ENCODE measurements around the gene MRPL45.
A peak's percentile ranks its signal among the peaks of the same experiment; 100 is the strongest.
"Not testable (repeated sequence)": the region's sequence is repeated elsewhere in the genome, so short reads cannot be mapped to it uniquely, and the experiment has no call there.

MRPL45 gene

DNA sequence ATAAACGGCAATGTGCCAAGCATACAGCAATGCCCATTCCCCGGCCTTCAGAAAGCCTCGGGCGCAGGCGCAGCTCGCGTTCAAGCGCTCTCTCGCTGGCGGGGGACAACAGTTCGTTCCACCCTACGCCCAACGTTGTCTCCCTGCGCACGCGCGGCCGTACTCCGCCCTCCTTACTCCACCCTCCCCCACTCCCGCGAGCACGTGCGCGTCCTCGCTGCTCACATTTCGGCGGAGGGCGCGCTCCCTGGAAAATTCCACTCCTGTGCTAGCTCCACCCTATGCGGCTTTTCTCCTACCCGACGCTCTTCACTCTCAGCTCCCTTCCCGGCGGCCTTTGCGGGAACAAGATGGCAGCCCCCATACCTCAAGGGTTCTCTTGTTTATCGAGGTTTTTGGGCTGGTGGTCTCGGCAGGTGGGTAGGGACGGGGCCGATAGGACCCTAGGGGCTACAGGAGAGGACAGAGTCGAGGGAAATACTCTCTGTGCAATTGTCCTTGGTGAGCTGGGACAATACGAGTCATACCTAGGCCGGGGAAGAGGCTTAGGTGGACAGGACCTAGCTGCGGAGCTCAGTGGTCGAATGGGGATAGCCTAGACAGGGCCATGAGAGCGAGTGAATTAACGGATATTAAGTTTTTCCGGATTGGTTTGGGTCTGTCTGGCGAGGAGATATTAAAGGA, at the start of gene MRPL45:
Gene MRPL45, plus strand, starts transcription at position 335 of the 684 bp plus-strand sequence. Its CDS starts 16 bp downstream, at position 351.
- DNase-seq (ENCODE audit: low read depth in 1 of 2, low spot score in 1 of 2), result peak; percentile 91 to 95

DNA sequence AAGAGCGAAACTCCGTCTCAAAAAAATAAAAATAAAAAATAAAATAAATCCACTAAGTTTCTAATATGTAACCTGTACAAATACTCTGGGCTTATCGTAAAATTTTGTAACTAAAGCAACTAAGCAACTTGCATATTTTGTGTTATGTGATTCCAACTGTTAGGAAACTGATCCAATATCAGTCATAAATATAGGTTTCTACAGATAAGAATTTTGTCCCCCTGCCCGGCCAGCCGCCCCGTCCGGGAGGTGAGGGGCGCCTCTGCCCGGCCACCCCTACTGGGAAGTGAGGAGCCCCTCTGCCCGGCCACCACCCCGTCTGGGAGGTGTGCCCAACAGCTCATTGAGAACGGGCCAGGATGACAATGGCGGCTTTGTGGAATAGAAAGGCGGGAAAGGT, 43.8 kb upstream of the MRPL45 start:
- DNase-seq (ENCODE audit: low read depth in 1 of 2, low spot score in 1 of 2), result not testable (repeated sequence)

- DNase-seq (ENCODE audit: low read depth in 1 of 2, low spot score in 1 of 2), result not testable (repeated sequence)
These were observed 42.6 kb upstream of the MRPL45 start for GRCh38 chr17:38254357-38254756.

DNA sequence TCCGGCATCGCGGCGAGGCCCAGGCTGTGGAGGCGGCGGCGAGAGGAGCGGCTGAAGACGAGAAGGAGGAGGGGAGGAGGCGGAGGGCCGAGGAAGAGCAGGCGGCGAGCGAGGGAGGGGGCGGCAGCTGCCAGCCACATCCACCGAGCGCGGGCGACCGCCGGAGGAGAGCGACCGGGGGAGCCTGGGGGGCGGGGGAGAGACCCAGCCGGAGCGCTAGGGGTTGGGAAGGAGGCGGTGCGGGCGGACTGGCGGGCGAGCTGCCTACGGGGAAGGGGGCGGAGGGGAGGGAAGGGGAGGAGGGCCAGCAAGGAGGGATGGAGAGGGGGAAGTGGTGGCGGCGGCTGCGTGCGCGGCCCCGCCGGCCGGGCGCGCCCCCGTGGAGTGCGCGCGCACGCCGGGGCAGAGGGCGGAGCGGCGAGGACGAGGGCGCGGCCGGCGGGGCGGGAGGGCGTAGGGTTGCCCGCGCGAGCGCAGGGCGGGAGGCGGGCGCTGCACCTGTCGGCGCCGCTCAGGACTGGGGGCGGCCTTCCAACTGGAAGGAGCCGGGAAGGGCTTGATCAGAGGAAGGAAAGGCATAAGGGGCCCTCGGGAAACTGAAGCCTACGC, 39.9 kb upstream of the MRPL45 start:
- DNase-seq (ENCODE audit: low read depth in 1 of 2, low spot score in 1 of 2), result peak; percentile 55 to 80

- not testable (repeated sequence) for DNase-seq (ENCODE audit: low read depth in 1 of 2, low spot score in 1 of 2)
These were observed 30.9 kb upstream of the MRPL45 start for GRCh38 chr17:38265974-38266506.

GRCh38 chr17:38266571-38266970, 30.4 kb upstream of the MRPL45 start:
- DNase-seq (ENCODE audit: low read depth in 1 of 2, low spot score in 1 of 2), result not testable (repeated sequence)

DNA sequence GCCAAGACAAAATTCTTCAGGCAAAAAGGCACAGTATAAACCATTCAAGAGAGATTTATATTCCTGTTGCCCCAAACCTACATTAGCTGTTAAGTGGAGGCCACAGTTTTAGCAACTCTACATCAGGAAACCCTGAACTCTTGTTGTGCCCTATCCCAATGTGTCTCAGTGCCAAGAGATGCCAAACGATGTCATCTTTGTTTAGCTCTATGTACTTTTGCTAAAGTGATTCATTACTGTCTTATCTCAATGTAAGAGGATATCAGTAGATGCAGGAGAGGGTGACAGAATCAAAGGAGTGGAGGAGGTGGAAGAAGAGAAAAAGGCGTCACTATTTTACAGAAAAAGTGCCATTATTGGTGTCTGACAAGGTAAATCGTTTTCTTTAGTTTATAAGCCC, 28.8 kb upstream of the MRPL45 start:
- not testable (repeated sequence) for DNase-seq (ENCODE audit: low read depth in 1 of 2, low spot score in 1 of 2)

DNA sequence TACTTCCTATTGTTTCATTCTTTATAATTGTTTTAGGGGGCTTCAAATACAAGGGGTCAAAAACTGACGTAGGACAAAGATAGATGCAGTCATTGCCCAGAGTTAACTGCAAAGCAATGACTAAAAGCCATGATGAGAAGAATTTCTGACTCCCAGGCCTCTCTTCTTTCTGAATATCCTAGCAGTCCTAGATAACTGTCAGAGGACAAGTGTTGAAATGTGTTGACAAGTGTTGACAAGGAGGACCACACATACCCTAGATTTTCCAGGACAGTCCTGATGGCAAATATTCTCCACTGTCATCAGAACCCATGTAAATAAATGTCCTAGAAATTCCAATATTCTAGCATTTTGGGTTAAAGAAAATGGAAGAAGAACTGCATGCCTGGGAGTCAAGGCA, 27.9 kb upstream of the MRPL45 start:
- not testable (repeated sequence) for DNase-seq (ENCODE audit: low read depth in 1 of 2, low spot score in 1 of 2)

GRCh38 chr17:38269552-38269951, 27.4 kb upstream of the MRPL45 start:
- not testable (repeated sequence) for DNase-seq (ENCODE audit: low read depth in 1 of 2, low spot score in 1 of 2)

DNA sequence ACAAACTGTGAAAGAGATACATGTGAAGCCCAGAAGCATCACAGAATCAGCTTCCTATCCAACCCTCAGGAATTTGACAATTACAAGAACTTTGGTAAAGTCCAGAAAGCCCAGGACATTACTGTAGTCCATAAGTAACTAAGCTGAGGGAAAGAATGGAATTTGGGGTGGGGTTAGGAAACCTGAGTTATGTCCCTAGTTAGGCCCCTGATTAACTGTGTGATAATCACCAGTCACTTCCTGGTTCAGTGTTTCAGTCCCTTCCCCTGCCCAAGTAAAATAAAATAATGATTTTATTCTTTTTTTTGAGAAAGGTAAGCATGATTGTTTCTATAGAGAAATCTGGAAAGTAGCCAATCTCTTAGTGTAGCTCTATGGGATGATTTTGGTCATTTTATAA, 11.0 kb upstream of the MRPL45 start:
- DNase-seq (ENCODE audit: low read depth in 1 of 2, low spot score in 1 of 2), result not testable (repeated sequence)

- DNase-seq (ENCODE audit: low read depth in 1 of 2, low spot score in 1 of 2), result not testable (repeated sequence)
These were observed 10.4 kb upstream of the MRPL45 start for GRCh38 chr17:38286501-38287091.

DNA sequence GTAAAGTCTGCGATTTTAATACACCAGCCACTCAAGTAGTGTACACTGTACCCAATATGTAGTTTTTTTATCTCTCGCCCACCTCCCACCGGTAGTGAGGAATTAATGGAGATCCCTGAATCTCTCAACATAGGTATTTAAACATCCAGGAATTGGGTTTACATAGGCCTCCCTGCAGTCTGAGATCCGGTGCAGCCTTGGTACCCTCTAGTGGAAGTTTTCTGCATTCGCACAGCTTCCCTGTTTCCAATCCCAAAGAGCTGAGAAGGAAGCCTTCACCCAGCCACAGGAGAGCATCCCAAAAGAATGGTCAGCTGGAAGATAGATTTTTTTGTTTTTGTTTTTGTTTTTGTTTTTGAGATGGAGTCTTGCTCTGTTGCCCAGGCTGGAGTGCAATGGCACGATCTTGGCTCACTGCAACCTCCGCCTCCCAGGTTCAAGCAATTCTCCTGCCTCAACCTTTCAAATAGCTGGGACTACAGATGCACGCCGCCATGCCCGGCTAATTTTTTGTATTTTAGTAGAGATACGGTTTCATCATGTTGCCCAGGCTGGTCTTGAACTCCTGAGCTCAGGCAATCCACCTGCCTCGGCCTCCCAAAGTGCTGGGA, 8.6 kb upstream of the MRPL45 start:
- not testable (repeated sequence) for DNase-seq (ENCODE audit: low read depth in 1 of 2, low spot score in 1 of 2)

DNA sequence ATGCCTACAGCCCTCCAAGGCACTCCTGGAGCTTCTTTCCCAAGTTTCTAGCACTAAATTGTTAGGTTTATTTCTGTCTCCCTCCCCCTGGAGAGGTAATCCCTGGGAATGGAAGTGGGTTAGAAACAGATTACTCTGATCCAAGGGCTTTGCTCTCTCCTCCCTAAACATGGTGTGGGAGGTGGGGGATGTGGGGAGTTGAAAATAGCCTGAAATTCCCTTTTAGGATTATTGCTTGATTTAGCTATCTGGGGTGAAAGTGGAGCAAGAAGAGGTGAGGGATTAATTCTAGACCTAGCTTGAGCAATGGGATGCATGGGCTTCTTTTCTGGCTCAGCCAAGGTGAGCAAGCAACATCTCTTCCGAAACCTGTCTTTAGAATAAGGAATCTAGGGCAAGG, 7.2 kb upstream of the MRPL45 start:
- DNase-seq (ENCODE audit: low read depth in 1 of 2, low spot score in 1 of 2), result not testable (repeated sequence)

GRCh38 chr17:38295602-38296365, 1.2 kb upstream of the MRPL45 start:
- DNase-seq (ENCODE audit: low read depth in 1 of 2, low spot score in 1 of 2), result not testable (repeated sequence)

GRCh38 chr17:38315497-38315896, 18.5 kb downstream of the MRPL45 start:
- DNase-seq (ENCODE audit: low read depth in 1 of 2, low spot score in 1 of 2), result no peak

- no peak for DNase-seq (ENCODE audit: low read depth in 1 of 2, low spot score in 1 of 2)
These were observed 20.1 kb downstream of the MRPL45 start for GRCh38 chr17:38317081-38317480.

DNA sequence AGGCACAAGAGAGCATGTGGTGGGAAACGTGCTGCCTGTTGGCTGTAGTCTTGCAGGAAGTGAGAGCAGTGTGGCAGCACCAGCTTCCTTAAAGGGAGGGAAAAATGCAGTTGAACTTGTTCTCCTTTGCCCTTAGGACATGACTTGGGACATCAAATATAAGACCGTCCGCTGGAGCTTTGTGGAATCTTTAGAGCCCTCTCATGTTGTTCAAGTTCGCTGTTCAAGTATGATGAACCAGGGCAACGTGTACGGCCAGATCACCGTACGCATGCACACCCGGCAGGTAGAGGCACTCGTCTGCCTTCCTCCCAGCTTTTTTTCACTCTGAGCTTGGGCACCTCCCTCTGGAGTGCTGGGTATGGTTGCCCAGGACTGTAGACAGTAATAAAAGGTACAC, 23.5 kb downstream of the MRPL45 start:
- no peak for DNase-seq (ENCODE audit: low read depth in 1 of 2, low spot score in 1 of 2)

- DNase-seq (ENCODE audit: low read depth in 1 of 2, low spot score in 1 of 2), result peak; percentile 48 to 57
These were observed 25.3 kb downstream of the MRPL45 start for GRCh38 chr17:38322156-38322779.

DNA sequence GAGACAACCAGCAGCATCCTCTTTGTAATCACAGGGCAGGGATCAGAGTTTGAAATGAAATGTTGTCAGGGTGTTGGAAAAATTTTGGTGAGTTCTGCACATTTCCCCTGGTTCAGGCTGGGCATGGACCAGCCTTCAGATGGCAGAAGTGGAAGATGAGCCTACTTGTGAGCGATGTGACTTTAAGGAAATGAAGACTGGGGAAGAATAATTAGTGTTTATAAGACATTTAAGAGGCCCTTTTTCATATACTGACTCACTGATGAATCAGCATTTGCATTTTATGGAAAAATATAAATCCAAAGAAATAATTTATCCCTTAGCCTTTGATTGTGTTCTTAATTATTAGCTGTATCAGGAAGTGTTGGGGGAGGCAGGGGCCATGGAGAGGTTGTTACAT, 25.9 kb downstream of the MRPL45 start:
- DNase-seq (ENCODE audit: low read depth in 1 of 2, low spot score in 1 of 2), result no peak

- no peak for DNase-seq (ENCODE audit: low read depth in 1 of 2, low spot score in 1 of 2)
These were observed 27.3 kb downstream of the MRPL45 start for GRCh38 chr17:38324141-38324697.

Measured in activated T-helper 1 cell treated with anti-CD3 and anti-CD28 coated beads, Interleukin-2, amount 50 U/mL, for 16 hours (primary cell).